Measurements from ENCODE around the gene PAPLN. TPM values are rescaled to one million over a fixed set of nuclear protein-coding genes. Genes with fewer than 3 reads are reported as not detected.

The PAPLN gene
- total RNA-seq, 1 experiment from 2014 or later, result 0.40 TPM

DNA sequence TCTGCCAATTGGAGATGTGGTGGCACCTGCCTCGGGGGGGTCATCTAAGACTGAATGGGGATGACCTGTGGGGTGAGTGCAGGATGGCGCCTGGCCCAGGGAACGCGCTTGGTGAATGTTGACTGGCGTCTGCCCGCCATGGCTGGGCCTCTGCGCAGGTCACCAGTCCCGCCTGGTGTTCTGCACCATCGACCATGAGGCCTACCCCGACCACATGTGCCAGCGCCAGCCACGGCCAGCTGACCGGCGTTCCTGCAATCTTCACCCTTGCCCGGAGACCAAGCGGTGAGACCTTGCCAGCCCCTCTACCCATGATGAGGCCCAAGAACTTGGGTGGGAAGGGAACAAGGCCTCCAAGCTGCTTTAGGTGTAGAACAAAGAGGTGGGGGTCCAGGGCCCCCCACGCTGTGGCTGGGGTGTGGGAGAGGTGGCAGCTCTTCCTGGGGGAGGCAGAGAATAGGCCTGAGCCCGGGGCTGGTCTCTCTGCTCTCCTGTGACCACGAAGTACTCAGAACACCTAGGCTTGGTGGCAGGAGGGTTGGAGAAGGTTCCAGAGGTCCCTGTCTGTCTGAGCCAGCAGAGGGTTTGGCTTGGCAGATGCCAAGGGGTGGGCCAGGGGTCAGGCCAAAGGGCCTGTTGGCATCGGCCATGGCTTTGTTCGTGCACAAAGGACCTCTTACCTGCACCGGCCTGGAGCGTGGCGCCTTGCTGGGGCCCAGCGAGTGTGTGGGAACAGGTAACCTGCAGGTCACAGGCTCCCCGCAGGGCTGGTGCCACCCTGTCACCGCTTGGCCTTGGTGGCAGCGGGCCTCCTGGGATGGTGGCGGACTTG is 15.4 kb downstream of the PAPLN start:
- Histone ChIP-seq H3K9me3 (ENCODE audit: low read length) (no peaks in the 10 kb centered on the region), H3K27me3 (ENCODE audit: low read length) (no peaks in the 10 kb centered on the region), H3K27ac (ENCODE audit: low read length) (no peak overlapping the region), H3K79me2 (ENCODE audit: low read length) (no peaks in the 10 kb centered on the region), H3K4me2 (ENCODE audit: low read length) (no peak overlapping the region), H3K9me2 (replicated peaks; ENCODE audit: low read length) (no peaks in the 10 kb centered on the region), H3K9ac (ENCODE audit: low read length) (no peak overlapping the region), H3F3A (ENCODE audit: low read length, unreplicated experiment) (no peaks in the 10 kb centered on the region), H3K4me3 (ENCODE audit: low read length) (no peak overlapping the region), H3K36me3 (ENCODE audit: low read depth, low read length) (no peaks in the 10 kb centered on the region), H2AFZ (ENCODE audit: low read length) (no peak overlapping the region), H4K20me1 (ENCODE audit: low read length) (no peaks in the 10 kb centered on the region), H3K4me1 (ENCODE audit: insufficient read depth, low read length) (peaks cover 6% of the 10 kb centered on the region; the same call in 1 of the 2 replicates)
- DNase-seq (no peak), ATAC-seq (no peak)
- BruUV-seq (replicated peaks), result no TSS peak
- intact Hi-C loops (cut with micrococcal nuclease), result no loop called here
- CTCF ChIA-PET, result interaction anchor here (0.6 kb wide), 1 partner anchor 32 kb away, joined by 3 read pairs; no protein-coding TSS in a partner anchor
- POLR2A ChIA-PET (ENCODE audit: unreplicated experiment), result no interaction called here
- TF ChIP-seq, protein P1, sequence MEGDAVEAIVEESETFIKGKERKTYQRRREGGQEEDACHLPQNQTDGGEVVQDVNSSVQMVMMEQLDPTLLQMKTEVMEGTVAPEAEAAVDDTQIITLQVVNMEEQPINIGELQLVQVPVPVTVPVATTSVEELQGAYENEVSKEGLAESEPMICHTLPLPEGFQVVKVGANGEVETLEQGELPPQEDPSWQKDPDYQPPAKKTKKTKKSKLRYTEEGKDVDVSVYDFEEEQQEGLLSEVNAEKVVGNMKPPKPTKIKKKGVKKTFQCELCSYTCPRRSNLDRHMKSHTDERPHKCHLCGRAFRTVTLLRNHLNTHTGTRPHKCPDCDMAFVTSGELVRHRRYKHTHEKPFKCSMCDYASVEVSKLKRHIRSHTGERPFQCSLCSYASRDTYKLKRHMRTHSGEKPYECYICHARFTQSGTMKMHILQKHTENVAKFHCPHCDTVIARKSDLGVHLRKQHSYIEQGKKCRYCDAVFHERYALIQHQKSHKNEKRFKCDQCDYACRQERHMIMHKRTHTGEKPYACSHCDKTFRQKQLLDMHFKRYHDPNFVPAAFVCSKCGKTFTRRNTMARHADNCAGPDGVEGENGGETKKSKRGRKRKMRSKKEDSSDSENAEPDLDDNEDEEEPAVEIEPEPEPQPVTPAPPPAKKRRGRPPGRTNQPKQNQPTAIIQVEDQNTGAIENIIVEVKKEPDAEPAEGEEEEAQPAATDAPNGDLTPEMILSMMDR (conservative IDR thresholded peaks at IDR 0.05; ENCODE audit: low read depth, low read length), result no peak
- TF ChIP-seq EZH2 (IDR thresholded peaks at IDR 0.05; ENCODE audit: low read length, unreplicated experiment), result no peak
- TF ChIP-seq EZH2phosphoT487 (IDR thresholded peaks at IDR 0.05; ENCODE audit: borderline replicate concordance, low read length), result no peak

DNA sequence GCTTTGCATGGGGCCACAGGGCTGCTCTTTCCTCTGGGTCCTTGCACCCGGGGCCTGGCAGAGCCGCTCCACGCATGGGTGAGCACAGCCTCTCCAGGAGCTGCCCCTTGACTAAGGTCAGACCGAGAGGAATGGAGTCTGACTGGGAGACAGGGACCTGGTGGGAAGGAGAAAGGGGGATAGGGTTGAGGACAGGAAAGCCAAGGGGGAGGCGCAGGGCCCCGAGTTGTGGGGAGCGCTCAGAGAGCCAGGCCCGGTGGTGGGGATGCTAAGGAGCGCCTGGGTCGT is 16.0 kb downstream of the PAPLN start:
- intact Hi-C loops (cut with micrococcal nuclease), result no loop called here

More for the DNA sequence above, 16.0 kb downstream of the PAPLN start:
- H3K9me2 ChIP-seq (replicated peaks; ENCODE audit: low read length), result no peaks in the 10 kb centered on the region
- ATAC-seq, result no peak
- H3K4me2 ChIP-seq (ENCODE audit: low read length), result no peak overlapping the region
- no peaks in the 10 kb centered on the region for H3K27me3 ChIP-seq (ENCODE audit: low read length)
- no peaks in the 10 kb centered on the region for H3K36me3 ChIP-seq (ENCODE audit: low read depth, low read length)
- H3K4me3 ChIP-seq (ENCODE audit: low read length), result no peak overlapping the region
- H2AFZ ChIP-seq (ENCODE audit: low read length), result no peak overlapping the region
- no peaks in the 10 kb centered on the region for H4K20me1 ChIP-seq (ENCODE audit: low read length)
- ChIA-PET CTCF (no interaction called here), POLR2A (ENCODE audit: unreplicated experiment) (no interaction called here)
- DNase-seq, result no peak
- no TSS peak for BruUV-seq (replicated peaks)
- no peaks in the 10 kb centered on the region for H3K79me2 ChIP-seq (ENCODE audit: low read length)
- H3K4me1 ChIP-seq (ENCODE audit: insufficient read depth, low read length), result peaks cover 6% of the 10 kb centered on the region; the same call in 1 of the 2 replicates
- H3K9ac ChIP-seq (ENCODE audit: low read length), result no peak overlapping the region
- TF ChIP-seq EZH2 (IDR thresholded peaks at IDR 0.05; ENCODE audit: low read length, unreplicated experiment) (no peak), EZH2phosphoT487 (IDR thresholded peaks at IDR 0.05; ENCODE audit: borderline replicate concordance, low read length) (no peak)
- TF ChIP-seq, protein P1 (conservative IDR thresholded peaks at IDR 0.05; ENCODE audit: low read depth, low read length), result no peak
- H3K9me3 ChIP-seq (ENCODE audit: low read length), result no peaks in the 10 kb centered on the region
- no peaks in the 10 kb centered on the region for H3F3A ChIP-seq (ENCODE audit: low read length, unreplicated experiment)
- no peak overlapping the region for H3K27ac ChIP-seq (ENCODE audit: low read length)
